H9 (cell line): ENCODE results near the gene KIAA0825. TPM values are rescaled to one million over a fixed set of nuclear protein-coding genes. Genes with fewer than 3 reads are reported as not detected.
A peak's percentile ranks its signal among the peaks of the same experiment; 100 is the strongest.

ENCODE experiments used
- DNase-seq: peaks from one replicate; pipeline ENCODE4 v3.0.0-alpha.2; 2017
- H2AFZ ChIP-seq: one replicate; pipeline ENCODE4 v1.6.1; 2013; ENCODE audit warnings: mild to moderate bottlenecking, low read length, control low read depth, moderate library complexity
- H2AK5ac ChIP-seq: 2 replicates; pipeline ENCODE4 v1.6.1; 2013; ENCODE audit warnings: low read length, control low read depth, mixed read lengths; ENCODE audit not compliant: insufficient read length
- H2BK120ac ChIP-seq: one replicate; pipeline ENCODE4 v1.6.1; 2013; ENCODE audit warnings: low read depth, mild to moderate bottlenecking, low read length, control low read depth, inconsistent platforms; ENCODE audit not compliant: poor library complexity, severe bottlenecking
- H2BK12ac ChIP-seq: 2 replicates; pipeline ENCODE4 v1.6.1; 2013; ENCODE audit warnings: low read length, control low read depth, mixed read lengths, low read depth; ENCODE audit not compliant: insufficient read length
- H2BK15ac ChIP-seq: 2 replicates; pipeline ENCODE4 v1.6.1; 2013; ENCODE audit warnings: low read depth, low read length, control low read depth
- H2BK20ac ChIP-seq: one replicate; pipeline ENCODE4 v1.6.1; 2013; ENCODE audit warnings: low read depth, mild to moderate bottlenecking, low read length, control low read depth, inconsistent platforms; ENCODE audit not compliant: poor library complexity, severe bottlenecking
- H2BK5ac ChIP-seq: 2 replicates; pipeline ENCODE4 v1.6.1; 2013; ENCODE audit warnings: low read length, control low read depth, mixed read lengths; ENCODE audit not compliant: insufficient read length
- H3K14ac ChIP-seq: 2 replicates; pipeline ENCODE4 v1.6.1; 2013; ENCODE audit warnings: low read length, control low read depth; ENCODE audit not compliant: insufficient read depth
- H3K18ac ChIP-seq: 2 replicates; pipeline ENCODE4 v1.6.1; 2013; ENCODE audit warnings: low read depth, mild to moderate bottlenecking, mixed read lengths, low read length, control low read depth; ENCODE audit not compliant: insufficient read length
- H3K23ac ChIP-seq: 2 replicates; pipeline ENCODE4 v1.6.1; 2013; ENCODE audit warnings: low read length, control low read depth, mixed read lengths, low read depth; ENCODE audit not compliant: insufficient read length
- H3K23me2 ChIP-seq: 2 replicates; pipeline ENCODE4 v1.6.1; 2013; ENCODE audit warnings: low read depth, mild to moderate bottlenecking, mixed read lengths, low read length, control low read depth; ENCODE audit not compliant: insufficient read length, poor library complexity, severe bottlenecking
- H3K27ac ChIP-seq: 2 replicates; pipeline ENCODE4 v1.5.1; 2013; ENCODE audit warnings: low read length, control low read depth, mixed read lengths, low read depth; ENCODE audit not compliant: insufficient read length
- H3K27me3 ChIP-seq: 2 replicates; pipeline ENCODE4 v1.6.1; 2013; ENCODE audit warnings: low read length, control low read depth, inconsistent platforms; ENCODE audit not compliant: insufficient read depth
- H3K4ac ChIP-seq: 2 replicates; pipeline ENCODE4 v1.6.1; 2013; ENCODE audit warnings: low read depth, mild to moderate bottlenecking, control low read depth, inconsistent platforms, low read length, moderate library complexity
- H3K4me1 ChIP-seq: 2 replicates; pipeline ENCODE4 v1.6.1; 2013; ENCODE audit warnings: low read length, control low read depth, inconsistent platforms; ENCODE audit not compliant: insufficient read depth
- H3K4me2 ChIP-seq: 2 replicates; pipeline ENCODE4 v1.6.1; 2013; ENCODE audit warnings: low read length, control low read depth, mixed read lengths; ENCODE audit not compliant: insufficient read length, insufficient read depth
- H3K56ac ChIP-seq: 2 replicates; pipeline ENCODE4 v1.6.1; 2013; ENCODE audit warnings: low read depth, mild to moderate bottlenecking, mixed read lengths, low read length, control low read depth; ENCODE audit not compliant: insufficient read length
- H3K79me1 ChIP-seq: 2 replicates; pipeline ENCODE4 v1.6.1; 2013; ENCODE audit warnings: low read depth, mild to moderate bottlenecking, moderate library complexity, low read length, control low read depth, inconsistent platforms; ENCODE audit not compliant: insufficient read depth, poor library complexity, severe bottlenecking
- H3K79me2 ChIP-seq: 2 replicates; pipeline ENCODE4 v1.6.1; 2013; ENCODE audit warnings: low read length, control low read depth, inconsistent platforms; ENCODE audit not compliant: insufficient read depth
- H3K9ac ChIP-seq: 2 replicates; pipeline ENCODE4 v1.6.1; 2013; ENCODE audit warnings: low read length, control low read depth, mixed read lengths; ENCODE audit not compliant: insufficient read length; ENCODE audit errors: extremely low read depth
- H3K9me3 ChIP-seq: one replicate; pipeline ENCODE4 v1.6.1; 2013; ENCODE audit warnings: low read depth, low read length, inconsistent platforms; ENCODE audit not compliant: control insufficient read depth
- H3T11ph ChIP-seq: one replicate; pipeline ENCODE4 v1.6.1; 2013; ENCODE audit warnings: mild to moderate bottlenecking, low read length, control low read depth, inconsistent platforms
- H4K20me1 ChIP-seq: one replicate; pipeline ENCODE4 v1.6.1; 2013; ENCODE audit not compliant: control insufficient read depth, insufficient read length, insufficient read depth
- H4K5ac ChIP-seq: 2 replicates; pipeline ENCODE4 v1.6.1; 2013; ENCODE audit warnings: low read depth, mild to moderate bottlenecking, mixed read lengths, low read length, control low read depth; ENCODE audit not compliant: insufficient read length
- H4K8ac ChIP-seq: replicated peaks from 2 replicates; pipeline ENCODE4 v1.6.1; 2013; ENCODE audit warnings: low read length, control low read depth, mixed read lengths, low read depth; ENCODE audit not compliant: insufficient read length
- H4K91ac ChIP-seq: 2 replicates; pipeline ENCODE4 v1.6.1; 2013; ENCODE audit warnings: low read depth, mild to moderate bottlenecking, moderate library complexity, mixed read lengths, low read length, control low read depth; ENCODE audit not compliant: insufficient read length
- H3K27ac Mint-ChIP-seq, 3 experiments: 2 replicates in 2 of 3; 3 replicates in 1 of 3; pipeline ENCODE4 v1.8.0; 2020 to 2021; ENCODE audit warnings: mixed read lengths in 3 of 3, mild to moderate bottlenecking in 1 of 3, moderate library complexity in 1 of 3
- H3K27me3 Mint-ChIP-seq: 2 replicates; pipeline ENCODE4 v1.8.0; 2021; ENCODE audit warnings: low read depth, mild to moderate bottlenecking, moderate library complexity, mixed read lengths
- H3K36me3 Mint-ChIP-seq, 3 experiments: 2 replicates in 2 of 3; 3 replicates in 1 of 3; pipeline ENCODE4 v1.8.0; 2020 to 2021; ENCODE audit warnings: low read depth in 3 of 3, mixed read lengths in 3 of 3; ENCODE audit not compliant: insufficient read depth in 1 of 3
- H3K4me1 Mint-ChIP-seq, 2 experiments: 2 replicates each; pipeline ENCODE4 v1.8.0; 2020; ENCODE audit warnings: mixed read lengths in 2 of 2
- H3K4me3 Mint-ChIP-seq, 2 experiments: 2 replicates in 1 of 2; 3 replicates in 1 of 2; pipeline ENCODE4 v1.8.0; 2020 to 2021; ENCODE audit warnings: mild to moderate bottlenecking in 2 of 2, mixed read lengths in 2 of 2, moderate library complexity in 1 of 2
- H3K9me3 Mint-ChIP-seq, 2 experiments: 2 replicates in 1 of 2; 3 replicates in 1 of 2; pipeline ENCODE4 v1.8.0; 2020; ENCODE audit warnings: mild to moderate bottlenecking in 2 of 2, mixed read lengths in 2 of 2, moderate library complexity in 1 of 2
- CTCF ChIP-seq: fragments of 200-600 bp; sonication (generic); conservative IDR thresholded peaks from 3 replicates; pipeline ENCODE4 v1.8.0; 2021; ENCODE audit warnings: antibody characterized with exemption, mild to moderate bottlenecking
- WGBS: extraction: QIAGEN DNeasy Blood & Tissue Kit; methylation state at CpG from one replicate; pipeline ENCODE4 v1.1.7; 2013; ENCODE audit warnings: missing lambda C conversion rate, low lambda C conversion rate, mixed read lengths; ENCODE audit not compliant: insufficient read length; ENCODE audit errors: extremely low coverage; 5-methylcytosine and 5-hydroxymethylcytosine counted together
- total RNA-seq: library from RNA; stranded (reverse); gene quantifications from 2 replicates; pipeline ENCODE4 v1.2.1, GENCODE V29; 2021

Gene KIAA0825
- total RNA-seq, 1 experiment from 2014 or later = 1.8 TPM

GRCh38 chr5:94385767-94386166 lies 232.6 kb downstream of the KIAA0825 start:
- H3K4me1 ChIP-seq = no peaks in the 10 kb centered on the region
- no peak for TF ChIP-seq CTCF
- no peak overlapping the region for H3K23ac ChIP-seq
- H3K9me3 ChIP-seq = peaks cover 4% of the 10 kb centered on the region
- H3K27me3 ChIP-seq = no peaks in the 10 kb centered on the region
- no peaks in the 10 kb centered on the region for H3K79me2 ChIP-seq
- Mint-ChIP-seq H3K4me3 (no peak overlapping the region), H3K4me1 (peaks cover 12% of the 10 kb centered on the region in 2 experiments), H3K27me3 (no peaks in the 10 kb centered on the region), H3K27ac (peak overlapping the region in 1 of 3 experiments; percentile 59; a peak in 3 of 7 replicates), H3K9me3 (peaks cover 8 to 9% of the 10 kb centered on the region in 2 experiments), H3K36me3 (peaks cover 0 to 13% (median 3%) of the 10 kb centered on the region in 3 experiments; a peak in 5 of 7 replicates)
- H2BK15ac ChIP-seq = no peak overlapping the region
- no peak overlapping the region for H2BK20ac ChIP-seq
- H3K18ac ChIP-seq = no peak overlapping the region
- H3K4me2 ChIP-seq = no peak overlapping the region
- no peaks in the 10 kb centered on the region for H3K23me2 ChIP-seq
- no CpG with 5 or more reads among the region's 1 CpG for WGBS
- H3K9ac ChIP-seq = no peak overlapping the region
- H2BK12ac ChIP-seq = no peak overlapping the region
- H4K5ac ChIP-seq = no peak overlapping the region
- no peak overlapping the region for H3K4ac ChIP-seq
- no peak overlapping the region for H3T11ph ChIP-seq
- H4K8ac ChIP-seq = no peak overlapping the region
- no peaks in the 10 kb centered on the region for H4K20me1 ChIP-seq
- H3K14ac ChIP-seq = no peak overlapping the region
- no peak overlapping the region for H3K27ac ChIP-seq
- no peak overlapping the region for H2BK120ac ChIP-seq
- DNase-seq = no peak
- no peak overlapping the region for H4K91ac ChIP-seq
- no peak overlapping the region for H2BK5ac ChIP-seq
- H2AK5ac ChIP-seq = no peak overlapping the region
- H3K56ac ChIP-seq = no peak overlapping the region
- H3K79me1 ChIP-seq = no peaks in the 10 kb centered on the region
- no peak overlapping the region for H2AFZ ChIP-seq
